SK-MEL-5 (cell line): ENCODE data around the gene UBE2O. TPM values are rescaled to one million over a fixed set of nuclear protein-coding genes. Genes with fewer than 3 reads are reported as not detected.

Experiments
- DNase-seq: peaks from one replicate; pipeline ENCODE4 v3.0.0-alpha.2; 2016; ENCODE audit warnings: low read depth, low spot score
- in situ Hi-C: cut with HindIII; loops from 2 replicates; pipeline ENCODE4 v1.10.0; 2016; ENCODE audit warnings: low sequenced_read_pairs, high pct_unique_total_duplicates, low pct_unique_long_range_greater_than_20kb
- polyA plus RNA-seq, 2 experiments: library from polyadenylated mRNA; depleted of rRNA; stranded (reverse); fragments of >200 nt; gene quantifications; 2 replicates each; pipeline ENCODE4 v1.2.3, GENCODE V29; 2015
- total RNA-seq: library from RNA; depleted of rRNA; stranded (reverse); fragments of >200 nt; shearing (Covaris generic); gene quantifications from 2 replicates; pipeline ENCODE4 v1.2.3, GENCODE V29; 2014; rRNA removed

Gene UBE2O
- total RNA-seq, result 30.7 and 36.4 TPM in 2 replicates
- polyA plus RNA-seq (2015; cell fraction: cytosol; rRNA removed), result 44.4 and 56.8 TPM in 2 replicates
- polyA plus RNA-seq (2015; cell fraction: nucleus; rRNA removed), result 99.5 and 103 TPM in 2 replicates

DNA sequence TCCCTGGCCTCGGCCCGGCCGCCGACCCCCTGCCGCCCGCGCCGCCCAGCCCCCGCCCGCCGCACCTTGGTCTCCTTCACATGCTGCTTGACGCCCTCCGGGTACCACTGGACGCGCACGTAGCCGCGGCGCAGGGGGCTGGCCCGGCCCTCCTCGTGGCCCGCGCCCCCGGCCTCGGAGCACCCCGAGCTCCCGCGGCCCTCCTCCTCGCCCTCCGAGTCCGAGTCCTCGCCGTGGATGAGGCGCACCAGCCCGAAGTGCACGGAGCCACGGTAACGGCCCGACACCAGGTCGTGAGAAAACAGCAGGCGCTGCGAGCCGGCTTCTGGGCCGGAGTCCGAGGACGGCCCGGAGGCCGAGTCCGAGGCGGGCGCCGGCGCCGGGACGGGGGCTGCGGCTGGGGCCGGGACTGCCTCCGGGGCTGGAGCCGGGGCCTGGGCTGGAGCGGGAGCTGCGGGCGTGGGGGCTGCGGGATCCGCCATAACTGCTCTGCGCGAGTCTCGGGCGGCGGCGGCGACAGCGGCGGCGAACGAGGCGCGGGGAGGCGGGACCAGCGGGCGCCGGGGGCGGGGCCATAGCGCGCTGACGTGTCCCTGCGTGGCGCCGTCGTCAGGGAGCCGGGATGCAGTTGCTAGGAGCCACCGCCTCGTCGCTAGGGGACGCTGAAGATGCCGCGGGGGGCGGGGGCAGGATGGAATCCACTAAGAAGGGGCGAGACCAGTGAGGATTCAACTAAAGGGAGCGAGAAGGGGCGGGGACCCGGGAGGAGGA is at the start of gene UBE2O:
Gene UBE2O (minus strand): TSS at position 493 of the 771 bp plus-strand sequence. CDS start 11 bp downstream, at position 482.
- in situ Hi-C loops, result no loop called here
- peak; percentile 96 for DNase-seq

DNA sequence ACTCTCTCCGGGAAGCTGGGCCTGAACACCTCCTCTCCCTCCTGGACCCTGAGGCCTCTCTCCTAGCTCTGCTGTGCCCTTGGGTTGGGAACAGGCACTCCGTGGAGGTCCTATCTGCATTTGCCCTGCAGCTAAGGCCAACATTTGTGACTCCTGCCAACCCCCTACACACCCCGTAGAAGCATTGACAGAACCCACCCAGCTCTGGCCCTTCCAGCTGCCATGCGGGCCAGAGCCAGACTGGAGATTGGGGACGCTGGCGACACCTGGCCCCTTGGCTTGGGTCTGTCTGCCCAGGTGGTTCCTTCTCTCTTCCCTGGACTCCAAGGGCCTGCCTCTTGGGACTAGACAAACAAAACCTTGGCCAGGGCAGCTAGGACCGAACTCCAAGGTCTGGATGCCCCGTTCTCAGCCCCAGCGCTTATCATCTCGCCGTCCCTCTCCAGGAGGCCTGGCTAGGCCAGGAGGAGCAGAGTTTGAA is 48.9 kb upstream of the UBE2O start:
- in situ Hi-C loops, result no loop called here

DNA sequence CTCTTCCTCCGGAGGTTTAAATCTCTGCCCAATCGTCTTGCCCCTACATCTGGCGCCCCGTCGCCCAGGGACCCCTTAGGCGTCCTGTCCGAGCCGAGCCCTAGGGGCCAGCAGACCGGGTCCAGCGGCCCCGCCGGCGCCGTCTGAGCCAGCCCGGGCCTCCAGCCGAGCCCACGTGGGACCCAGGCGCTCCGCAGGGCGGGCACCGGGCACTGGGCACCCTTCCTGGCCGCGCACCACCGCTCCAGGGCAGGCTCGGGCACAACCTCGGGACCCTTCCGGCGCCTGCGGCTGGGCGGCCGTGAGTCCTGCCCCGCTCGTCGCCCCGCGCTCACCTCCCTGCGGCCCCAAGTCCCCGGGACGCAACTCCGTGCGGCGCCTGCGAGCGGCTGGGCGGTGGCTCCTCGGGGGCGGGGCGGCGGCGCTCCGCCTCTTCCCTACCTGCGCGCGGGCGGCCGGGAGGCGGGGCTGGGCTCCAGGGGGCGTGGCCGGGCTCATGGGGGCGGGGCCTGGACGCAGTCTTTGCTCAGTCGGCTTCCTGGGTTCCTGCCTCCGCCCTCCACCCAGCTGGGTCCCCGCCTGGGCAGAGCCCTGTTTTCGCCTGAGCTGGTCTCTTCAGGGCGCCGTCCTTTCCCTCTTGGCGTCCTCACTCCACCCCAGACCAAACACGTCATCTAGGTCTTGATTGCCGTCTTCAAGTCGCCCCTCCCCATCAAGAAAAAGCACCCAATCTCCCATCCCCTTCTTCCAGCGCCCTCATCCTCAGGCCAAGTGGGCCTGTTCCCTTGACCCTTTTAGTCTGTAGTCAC is 48.3 kb upstream of the UBE2O start, which contains the start of gene RHBDF2:
Gene RHBDF2 (minus strand): TSS at position 406 of the 809 bp plus-strand sequence. CDS start 19,899 bp downstream, outside the sequence.
- peak; percentile 84 for DNase-seq
- in situ Hi-C loops, result no loop called here

More for the DNA sequence above, 48.9 kb upstream of the UBE2O start:
- DNase-seq, result no peak

DNA sequence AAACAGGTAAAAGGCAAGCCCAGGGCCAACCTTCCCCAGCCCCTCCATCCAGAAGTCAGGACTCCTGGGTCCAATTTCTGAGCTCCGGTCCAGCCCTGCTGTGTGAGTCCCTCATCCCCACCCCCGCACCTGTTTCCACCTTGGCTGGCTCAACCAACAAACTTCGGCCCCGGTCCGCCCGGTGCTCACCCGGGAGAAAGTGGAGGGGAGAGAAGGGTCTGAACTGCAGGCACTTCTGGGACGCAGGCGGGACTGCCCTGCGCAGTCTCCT is 47.7 kb upstream of the UBE2O start:
- DNase-seq, result no peak
- in situ Hi-C loops, result no loop called here

DNA sequence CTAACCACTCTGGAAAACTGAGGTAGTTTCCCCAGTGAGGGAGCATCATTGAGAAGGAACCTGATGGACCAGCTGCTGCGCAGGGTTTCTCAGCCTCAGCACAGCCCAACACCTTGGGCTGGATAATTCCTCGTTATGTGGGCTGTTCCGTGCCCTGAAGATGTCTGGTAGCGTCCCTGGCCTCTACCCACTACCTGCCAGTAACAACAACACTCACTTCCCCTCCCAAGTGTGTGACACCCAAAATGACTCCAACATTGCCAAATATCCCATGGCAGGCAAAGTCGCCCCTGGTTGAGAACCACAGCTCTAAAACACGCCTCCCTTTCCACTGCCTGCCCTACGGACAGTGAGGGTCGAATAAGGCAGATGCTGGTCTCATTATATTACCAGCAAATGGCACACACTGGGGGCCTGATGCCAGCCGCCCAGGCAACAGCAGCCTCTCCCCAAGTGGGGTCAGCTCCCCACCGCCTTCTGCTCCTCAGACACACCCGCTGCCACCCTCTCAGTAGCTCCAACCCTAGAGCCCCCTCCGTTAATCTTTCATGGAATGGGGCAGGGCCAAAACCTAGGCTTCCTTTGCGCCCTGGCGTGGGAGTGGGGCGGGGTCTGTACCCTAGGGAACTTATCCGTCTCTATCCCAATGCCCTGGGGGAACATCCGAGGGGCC is 47.3 kb upstream of the UBE2O start:
- in situ Hi-C loops, result no loop called here
- DNase-seq, result no peak

DNA sequence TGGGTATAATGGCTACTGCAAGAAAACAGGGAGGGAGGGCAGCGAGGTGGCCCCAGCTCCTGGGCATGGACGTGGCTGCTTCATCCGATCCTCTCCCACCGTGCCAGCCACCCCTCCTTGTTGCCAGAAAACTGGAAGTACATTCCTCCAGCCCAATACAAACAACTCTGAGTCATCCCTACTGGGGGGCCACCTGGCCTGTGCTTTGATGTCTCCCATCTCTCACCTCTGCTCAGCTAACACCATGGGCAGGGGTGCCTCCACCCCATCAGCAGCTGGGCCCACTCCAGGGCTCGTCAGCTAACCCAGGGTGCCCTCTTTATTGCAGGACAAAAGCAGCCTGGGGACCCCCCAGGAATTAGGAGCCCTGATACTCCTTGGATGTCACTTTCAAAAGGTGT is 46.3 kb upstream of the UBE2O start:
- no peak for DNase-seq
- in situ Hi-C loops, result no loop called here

DNA sequence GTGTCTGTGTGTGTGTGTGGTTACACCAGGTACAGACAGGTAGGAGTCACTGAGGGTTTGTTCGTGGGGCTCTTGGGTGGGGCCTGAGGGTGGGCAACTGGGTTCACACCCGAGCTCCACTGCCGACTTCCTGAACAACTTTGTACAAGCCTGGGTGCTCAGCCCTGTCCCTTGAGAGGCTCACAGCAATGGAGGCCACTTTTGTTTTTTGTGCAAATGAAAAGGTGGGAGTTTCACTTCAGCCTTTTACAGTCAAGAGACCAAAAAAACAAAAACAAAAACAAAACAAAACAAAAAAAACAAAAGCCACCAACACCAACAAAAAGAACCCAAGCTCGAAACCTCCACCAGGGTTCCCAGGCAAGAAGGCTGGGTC is 45.9 kb upstream of the UBE2O start:
- in situ Hi-C loops, result no loop called here
- no peak for DNase-seq

DNA sequence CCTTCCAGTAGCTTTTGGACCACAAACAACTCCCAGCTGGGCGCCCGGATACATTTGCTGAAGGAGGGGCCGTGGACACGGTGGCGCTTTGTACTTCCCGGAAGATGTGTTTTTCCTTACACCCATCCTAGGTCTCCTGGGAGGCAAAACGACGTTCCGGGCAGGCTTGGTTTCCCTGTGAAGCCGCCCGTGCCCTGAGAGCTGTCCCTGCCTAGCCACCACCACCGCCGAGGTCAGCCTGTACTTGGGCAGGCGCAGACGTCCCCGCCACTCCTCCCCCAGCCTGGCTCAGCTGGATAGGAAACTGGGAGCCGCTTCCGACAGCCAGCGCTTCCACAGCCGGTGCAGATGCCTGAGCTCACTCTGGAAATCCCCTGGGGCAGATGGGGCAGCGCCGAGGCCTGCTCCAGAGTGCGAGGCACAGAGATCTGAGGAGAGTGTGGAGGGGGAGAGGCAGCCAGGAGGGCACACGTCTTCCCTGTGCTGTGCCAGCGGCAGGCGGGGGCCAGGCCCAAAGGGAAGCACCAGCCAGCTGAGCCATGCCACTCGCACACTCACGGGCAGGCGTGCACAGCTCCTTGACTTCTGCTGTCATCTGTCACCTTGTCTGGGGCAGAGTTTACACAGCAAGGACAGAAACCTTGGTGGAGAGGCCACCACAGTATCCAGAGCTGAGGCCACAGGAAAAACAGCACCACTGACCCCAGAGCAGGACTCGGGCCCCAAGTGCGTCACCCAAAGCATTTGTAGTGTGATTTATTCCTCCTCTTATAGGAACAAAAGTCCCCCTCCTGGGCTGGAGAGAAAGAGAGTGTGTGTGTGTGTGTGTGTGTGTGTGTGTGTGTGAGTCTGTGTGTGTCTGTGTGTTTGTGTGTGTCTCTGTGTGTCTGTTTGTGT is 45.3 kb upstream of the UBE2O start:
- in situ Hi-C loops, result no loop called here
- no peak for DNase-seq

DNA sequence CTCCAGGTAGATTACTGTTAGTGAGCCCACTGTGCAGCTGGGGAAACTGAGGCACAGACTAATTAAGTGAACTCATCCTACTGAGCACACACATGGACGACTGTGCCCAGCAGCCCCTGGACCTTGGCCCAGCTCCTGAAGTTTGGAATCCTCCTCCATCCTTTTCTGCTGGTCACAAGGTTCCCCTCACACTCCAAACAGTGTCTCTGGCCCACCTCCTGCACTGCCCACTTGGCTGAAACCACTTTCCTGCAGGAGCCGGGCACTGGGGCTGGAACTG is 44.7 kb upstream of the UBE2O start:
- in situ Hi-C loops, result no loop called here
- DNase-seq, result no peak

DNA sequence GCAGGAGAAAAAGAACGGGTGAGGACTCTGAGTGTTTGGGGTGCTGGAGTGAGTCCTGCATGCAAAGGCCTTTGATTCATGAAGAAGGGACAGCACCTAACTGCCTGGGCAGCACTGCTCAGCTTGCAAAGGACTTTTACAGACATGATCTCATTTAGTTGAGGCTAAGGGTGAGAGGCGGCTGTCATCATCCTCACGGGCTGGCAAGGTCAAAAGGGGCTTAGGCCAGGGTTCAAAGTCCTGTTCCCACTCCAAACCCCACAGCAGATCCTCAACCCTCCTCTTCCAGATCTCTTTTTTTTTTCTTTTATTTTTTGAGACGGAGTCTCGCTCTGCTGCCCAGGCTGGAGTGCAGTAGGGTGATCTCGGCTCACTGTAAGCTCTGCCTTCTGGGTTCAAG is 43.5 kb upstream of the UBE2O start:
- in situ Hi-C loops, result no loop called here
- DNase-seq, result no peak

DNA sequence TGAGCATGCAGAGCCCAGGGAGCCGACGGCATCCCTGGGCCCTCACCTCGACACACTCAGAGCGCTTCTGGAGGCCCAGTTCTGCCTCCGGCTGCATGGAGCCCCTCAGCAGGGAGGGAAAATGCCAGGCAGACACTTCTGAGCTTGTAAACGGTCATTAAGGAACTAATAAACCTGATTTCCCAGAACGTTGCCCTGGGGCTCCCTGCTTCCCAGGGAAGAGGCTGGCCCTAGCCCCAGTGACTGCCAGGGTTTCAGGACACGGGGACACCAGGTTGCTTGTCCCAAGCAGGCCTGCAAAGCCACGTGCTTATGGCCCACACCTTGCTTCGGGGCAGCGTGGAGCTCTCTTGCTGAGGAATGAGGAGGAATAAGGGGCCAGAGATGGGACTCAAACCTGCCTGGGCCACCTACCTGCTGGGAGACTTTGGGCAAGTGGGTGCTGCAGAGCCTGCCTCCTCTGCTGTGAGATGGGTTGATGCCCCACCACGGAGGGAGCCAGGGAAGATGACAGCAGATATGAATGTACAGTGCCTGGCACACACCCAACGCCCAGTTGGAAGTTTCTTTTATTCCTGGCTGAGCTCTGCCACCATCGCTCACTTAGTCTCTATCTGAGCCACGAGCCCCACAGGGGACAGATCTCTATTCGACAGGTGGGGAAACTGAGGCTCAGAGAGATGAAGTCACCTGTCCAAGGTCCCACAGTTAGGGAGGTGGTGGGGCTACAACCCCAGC is 42.9 kb upstream of the UBE2O start:
- in situ Hi-C loops, result no loop called here
- no peak for DNase-seq

DNA sequence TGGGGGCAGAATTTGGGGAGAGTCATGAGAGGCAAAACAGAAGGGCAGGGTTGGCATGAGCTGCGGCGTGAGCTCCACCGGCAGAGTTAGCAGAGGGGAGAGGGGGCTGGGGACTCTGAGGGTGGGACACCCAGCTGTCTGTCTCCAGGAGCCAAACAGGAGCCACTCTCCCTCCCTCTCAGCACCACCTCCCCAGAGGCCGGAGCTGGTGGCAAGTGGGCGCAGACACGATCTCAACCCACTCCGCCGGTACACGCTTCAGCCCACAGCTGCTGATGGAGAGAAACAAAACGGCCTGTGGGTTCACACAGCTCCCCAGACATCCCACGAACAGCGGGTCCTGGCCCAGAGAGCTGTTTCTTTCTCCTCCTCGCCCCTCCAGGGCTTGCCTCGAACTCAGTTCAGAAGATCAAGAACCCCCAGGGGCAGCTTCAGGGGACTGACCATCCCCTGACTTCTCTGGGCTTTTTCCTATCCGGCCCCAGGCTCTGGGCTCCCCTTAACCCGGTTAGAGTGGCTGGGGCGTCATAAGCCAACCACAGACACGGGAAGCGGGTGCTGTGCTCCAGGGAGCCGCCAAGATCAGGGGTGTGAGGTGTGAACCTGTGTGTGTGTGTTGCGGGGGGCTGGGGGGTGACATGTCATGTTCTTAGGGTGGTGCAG is 40.7 kb upstream of the UBE2O start:
- DNase-seq, result no peak
- in situ Hi-C loops, result no loop called here

DNA sequence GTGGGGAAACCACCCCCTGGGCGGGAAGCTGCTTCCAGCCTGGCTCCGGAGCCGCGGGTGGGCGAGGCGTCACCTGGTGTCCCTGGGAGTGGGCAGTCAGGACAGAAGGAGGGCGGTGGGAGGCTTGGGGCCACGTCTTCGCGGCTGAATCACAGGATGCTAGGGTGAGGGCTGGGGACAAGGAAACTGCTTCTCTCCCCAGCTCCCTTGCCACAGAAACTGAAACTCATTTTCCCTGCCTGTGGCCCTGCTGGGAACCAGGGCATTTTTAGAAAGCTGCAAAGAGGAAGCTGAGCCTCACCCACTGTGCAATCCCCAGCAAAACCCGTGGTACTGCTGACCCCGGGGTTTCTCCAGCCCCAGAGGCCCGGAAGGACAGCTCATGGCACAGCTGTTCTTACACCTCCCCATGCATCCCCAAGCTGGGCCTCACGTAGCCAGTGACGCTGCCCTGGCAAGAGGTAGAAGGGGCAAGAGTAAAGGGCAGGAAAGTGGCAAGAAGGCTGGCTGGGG is 40.1 kb upstream of the UBE2O start:
- in situ Hi-C loops, result no loop called here
- peak; percentile 62 for DNase-seq

DNA sequence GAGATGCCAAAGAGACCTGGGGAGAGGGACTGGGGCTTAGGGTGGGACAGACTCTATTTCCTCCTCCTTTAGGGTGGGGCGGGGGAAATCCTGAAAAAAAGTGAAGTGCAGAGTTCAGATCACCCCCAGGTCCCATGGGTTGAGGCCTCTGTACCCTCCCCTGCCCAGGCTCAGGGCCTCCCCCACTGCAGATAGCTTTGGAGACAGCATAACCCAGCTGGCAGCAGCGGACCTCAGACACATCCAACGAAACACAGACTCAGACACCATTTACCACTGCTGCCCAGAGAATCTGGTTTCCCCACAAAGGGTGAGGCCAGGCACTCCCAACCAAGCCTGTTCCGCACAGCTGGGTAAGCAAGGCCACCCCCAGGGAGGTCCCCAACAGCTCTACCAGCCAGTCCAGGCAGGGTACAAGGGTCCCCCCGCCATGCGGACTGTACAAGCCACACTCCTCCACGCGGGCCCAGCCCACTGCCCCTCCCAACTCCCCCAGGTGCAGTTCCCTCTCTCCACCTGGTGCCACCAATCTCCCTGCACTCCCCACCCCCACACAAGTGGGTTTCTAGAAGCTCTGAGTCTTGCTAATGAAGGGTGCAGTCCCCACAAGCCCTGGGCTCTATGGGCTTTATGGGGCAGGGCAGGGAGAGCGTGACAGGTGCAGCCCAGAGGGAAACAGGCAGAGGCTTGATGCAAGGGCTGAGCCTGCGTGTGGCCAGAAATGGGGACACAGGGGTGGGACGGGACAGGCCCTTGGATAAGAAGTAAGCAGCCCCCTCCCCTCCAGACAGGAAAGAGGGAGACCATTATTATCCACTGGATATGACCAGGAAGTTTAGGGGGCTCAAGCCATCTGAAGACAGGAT is 39.4 kb upstream of the UBE2O start:
- no peak for DNase-seq
- in situ Hi-C loops, result no loop called here
